Colon (tissue), 2 donors: ENCODE measurements around the gene POLD3.

Experiments
- FAIRE-seq: peaks from 2 replicates; lab custom pipeline; 2012; peaks lifted over from hg19 to GRCh38; lab: Jason Lieb, UNC
- donor health status: control.
- donor health status: control.

The POLD3 gene

DNA sequence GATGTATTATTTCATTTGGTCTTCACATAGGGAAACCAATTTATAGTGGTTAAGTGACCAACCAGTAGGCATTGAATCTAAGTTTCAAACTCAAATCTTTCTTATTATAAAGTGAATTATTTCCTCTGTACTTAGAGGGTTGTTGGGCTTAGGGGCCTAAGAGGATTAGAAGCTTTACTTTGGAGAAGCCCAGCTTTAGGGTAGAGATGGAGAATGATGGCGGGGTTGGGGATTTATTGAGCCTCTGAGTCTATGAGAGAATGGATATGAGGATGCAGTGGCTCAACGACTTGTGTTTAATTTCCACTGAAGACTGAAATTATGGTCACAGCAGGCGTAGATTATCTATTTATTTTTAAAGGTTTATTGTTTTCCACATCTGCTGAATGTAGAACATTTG, 83.4 kb downstream of the POLD3 start:
- no peak for FAIRE-seq

DNA sequence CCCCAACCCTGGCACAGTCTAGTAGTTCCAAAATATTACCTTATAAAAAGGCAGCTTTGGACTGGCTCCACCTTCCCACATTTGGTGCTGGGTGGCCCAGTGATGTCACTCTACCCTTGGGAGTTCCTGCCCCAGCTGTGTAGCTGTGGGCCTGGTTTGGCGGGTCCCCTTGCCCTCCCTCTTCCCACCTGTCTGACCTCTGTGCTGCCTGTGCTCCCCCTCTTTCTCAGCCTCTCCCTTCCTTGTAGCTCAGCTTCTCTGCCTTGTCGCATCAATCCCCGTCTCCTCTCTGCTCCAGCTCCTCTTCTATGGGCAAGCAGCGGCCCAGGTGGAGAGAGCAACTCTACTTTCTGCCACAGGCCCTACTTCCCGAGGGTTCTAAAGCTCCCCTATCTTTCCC, 84.2 kb downstream of the POLD3 start:
- FAIRE-seq: no peak

DNA sequence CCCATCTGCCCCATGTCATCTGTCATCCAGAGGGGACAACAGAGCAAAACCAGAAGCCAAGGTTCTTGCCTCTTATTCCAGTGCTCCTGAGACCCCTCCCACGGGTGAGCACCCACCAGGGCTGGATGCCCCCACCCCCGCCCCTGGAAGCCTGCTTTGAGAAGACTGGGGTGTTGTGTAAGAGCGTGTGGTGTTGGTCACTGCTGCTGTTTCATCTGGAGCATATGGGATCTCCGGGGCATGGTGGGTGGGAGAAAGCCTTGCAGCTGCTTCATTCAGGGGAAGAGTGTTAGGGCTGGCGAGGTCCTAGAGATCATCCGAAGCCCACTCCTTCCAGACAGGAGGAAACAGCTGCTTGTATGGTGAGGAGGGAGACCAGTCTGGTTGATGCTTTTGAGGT, 84.7 kb downstream of the POLD3 start:
- no peak for FAIRE-seq

DNA sequence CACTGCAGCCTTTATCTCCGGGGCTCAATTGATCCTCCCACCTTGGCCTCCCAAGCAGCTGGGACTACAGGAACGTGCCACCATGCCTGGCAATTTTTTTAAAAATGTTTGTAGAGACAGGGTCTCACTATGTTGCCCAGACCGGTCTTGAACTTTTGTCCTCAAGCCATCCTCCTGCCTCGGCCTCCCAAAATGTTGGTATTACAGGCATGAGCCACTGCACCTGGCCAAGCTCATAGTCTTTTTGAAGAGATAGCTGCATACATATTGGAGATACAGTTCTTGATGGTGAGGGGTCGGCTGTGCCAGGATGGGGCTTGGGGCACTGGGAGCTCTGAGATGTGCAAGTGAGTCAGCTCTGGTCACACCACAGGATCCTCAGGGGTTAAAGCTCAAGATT, 85.7 kb downstream of the POLD3 start:
- no peak for FAIRE-seq

GRCh38 chr11:74678591-74679512, 86.5 kb downstream of the POLD3 start:
- FAIRE-seq: no peak

DNA sequence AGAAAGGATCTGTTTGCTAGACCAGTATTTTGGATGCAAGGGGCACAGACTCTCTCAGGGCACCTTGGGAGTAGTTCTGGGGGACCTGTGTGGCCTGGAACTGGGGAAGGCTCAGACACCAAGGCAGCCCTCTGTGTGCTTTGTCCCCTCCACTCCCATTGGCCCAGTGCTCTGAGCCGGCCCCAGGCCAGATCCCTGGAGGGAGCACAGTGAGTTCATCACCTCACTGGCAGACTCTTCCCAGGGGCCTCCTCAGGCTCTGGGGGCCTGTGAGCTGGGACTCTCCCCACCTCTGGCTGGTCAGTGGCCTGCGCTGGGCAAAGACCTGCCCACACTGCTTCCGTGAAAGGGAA, 87.1 kb downstream of the POLD3 start:
- FAIRE-seq: no peak

DNA sequence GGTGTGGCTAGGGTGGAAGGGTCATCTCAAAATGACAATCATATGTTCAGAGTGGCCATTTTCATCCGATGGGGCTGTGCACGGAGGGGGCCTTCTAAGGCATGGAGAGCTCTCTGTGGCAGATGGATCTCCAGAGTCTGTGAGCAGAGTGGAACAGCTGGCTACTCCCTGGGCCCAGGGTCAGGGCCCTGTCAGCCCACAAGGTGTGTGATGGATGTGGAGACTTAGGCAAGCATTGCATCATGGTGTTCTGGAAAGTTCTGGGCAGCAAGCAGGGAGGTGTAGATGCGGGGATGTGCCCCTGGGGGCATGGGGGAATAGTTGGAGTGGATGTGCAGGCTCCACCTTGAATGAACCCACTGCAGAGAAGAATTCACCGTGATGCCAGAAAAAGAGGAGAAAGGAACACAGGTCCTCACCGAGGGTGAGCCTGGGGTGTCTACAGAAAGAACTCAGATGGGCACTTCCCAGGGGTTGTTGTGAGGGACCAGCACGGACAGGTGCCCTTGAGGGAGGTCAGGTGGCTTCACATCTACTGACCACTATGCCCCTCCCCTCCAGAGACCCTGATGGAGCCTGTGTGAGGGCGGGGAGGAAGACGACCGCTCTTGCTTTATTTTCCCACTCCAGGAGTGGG, 87.8 kb downstream of the POLD3 start:
- no peak for FAIRE-seq

- FAIRE-seq: no peak
Measured at GRCh38 chr11:74680703-74681531, 88.5 kb downstream of the POLD3 start.

- no peak for FAIRE-seq
Measured at GRCh38 chr11:74681686-74682651, 89.6 kb downstream of the POLD3 start.

DNA sequence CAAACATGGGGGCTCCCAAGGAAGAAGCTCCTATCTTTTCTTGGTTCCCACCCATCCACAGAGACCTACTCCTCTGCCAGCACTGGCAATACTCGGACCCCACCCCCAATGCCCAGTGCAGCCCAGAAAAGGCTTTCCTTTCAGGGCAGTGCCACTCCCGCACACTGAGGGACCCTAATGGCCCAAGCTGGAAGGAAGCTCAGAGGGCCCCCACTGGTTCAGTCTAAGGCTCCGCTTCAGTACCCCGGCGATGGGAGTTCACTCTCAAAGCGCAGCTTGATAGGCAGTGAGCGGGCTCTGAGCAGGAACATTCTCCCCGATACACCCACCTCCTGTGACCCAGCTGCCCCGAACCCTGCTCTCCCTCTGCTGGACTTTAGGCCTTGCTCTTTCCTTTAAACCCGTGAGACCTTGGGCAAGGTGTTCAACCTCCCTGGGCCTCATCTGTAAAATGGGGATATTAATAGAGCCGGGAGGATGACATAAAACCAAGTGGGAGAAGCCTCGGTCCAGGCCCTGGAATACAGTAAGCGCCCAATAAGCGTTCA, 90.4 kb downstream of the POLD3 start:
- no peak for FAIRE-seq

DNA sequence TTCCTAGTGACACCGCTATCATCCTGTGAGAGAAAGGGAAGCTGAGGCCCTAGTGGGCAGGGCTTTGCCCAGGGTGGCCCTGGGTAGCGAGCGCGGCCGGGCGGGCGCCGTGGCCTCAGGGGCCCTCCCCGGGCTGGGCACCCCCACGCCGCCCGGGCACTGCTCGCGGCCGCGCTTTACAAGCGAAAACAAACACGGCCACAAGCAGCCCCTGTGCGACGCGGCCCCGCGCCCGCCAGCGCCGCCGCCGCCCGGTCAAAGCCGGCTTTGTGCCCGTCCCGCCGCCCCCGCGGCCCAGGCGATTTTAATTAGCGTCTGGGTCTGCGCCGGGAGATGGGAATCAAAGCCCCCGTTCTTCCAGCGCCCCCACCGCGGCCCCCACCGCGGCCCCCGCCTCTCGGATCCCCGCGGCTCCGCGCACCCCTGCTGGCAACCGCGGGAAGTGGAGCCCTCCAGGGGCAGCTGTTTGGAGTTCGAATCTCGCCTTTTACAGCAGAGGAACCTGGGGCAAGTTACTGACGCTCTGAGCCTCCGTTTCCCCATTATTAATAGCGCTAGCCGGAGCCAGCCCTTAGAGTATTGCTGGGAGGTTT, 91.0 kb downstream of the POLD3 start:
- no peak for FAIRE-seq

- FAIRE-seq: no peak
Measured at GRCh38 chr11:74683941-74684481, 91.6 kb downstream of the POLD3 start.

DNA sequence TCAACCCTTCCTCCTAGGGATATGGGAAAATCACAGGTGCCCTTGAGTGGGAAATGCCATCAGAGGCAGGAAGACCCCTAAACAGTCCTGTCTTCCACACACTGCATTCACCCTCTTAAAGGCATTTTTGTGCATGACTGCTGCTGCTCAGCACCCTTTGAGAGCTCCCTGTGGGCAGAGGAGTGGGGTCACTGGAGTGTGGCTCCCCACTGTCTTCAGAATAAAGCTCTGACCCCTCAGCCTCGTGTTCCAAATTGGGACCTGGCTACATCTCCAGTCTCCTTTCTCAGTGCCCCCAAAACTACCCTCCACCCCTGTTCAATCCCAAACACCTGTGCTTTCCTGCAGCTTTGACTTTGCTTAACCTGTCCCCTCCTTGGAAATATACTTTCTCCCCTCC, 92.3 kb downstream of the POLD3 start:
- no peak for FAIRE-seq

- FAIRE-seq: no peak
Measured at GRCh38 chr11:74685338-74685737, 93.0 kb downstream of the POLD3 start.

- FAIRE-seq: no peak
Measured at GRCh38 chr11:74685905-74686304, 93.5 kb downstream of the POLD3 start.

DNA sequence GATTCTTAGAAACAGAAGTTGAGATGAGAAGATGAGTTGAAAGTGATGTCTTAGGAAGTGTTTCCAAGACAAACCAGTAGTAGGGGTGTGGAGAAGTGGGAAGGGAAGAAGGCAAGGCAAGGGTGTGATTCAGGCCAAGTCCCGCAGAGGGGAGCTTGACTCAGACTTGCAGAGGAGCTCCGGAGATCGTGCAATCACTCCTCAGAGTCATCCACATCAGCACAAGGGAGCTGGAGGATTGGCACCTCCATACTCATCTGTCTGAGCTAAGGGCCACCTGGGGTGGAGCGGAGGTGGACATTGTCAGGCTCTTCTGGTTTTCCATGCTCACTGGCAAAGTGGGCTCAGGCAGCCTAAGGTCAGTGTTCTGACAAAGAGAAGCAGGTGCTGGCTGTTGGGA, 94.4 kb downstream of the POLD3 start:
- no peak for FAIRE-seq

- no peak for FAIRE-seq
Measured at GRCh38 chr11:74687237-74688023, 95.0 kb downstream of the POLD3 start.

DNA sequence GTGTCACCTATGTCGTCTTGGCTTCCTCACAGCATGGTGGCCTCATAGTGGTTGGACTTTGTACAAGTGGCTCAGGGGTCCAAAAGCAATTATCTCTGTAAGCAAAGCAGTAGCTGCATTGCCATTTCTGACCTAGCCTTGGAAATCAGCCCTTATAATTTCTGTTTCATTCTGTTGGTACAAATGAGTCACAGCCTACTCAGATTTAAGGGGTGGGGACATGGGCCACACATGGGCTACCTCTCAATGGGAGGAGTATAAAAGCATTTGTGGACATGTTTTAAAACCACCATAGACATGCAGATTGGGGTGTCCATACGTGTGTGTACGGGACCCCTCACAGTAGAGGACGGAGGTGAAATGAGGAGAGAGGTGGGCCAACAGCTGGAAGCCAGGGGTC, 97.3 kb downstream of the POLD3 start:
- FAIRE-seq: no peak

DNA sequence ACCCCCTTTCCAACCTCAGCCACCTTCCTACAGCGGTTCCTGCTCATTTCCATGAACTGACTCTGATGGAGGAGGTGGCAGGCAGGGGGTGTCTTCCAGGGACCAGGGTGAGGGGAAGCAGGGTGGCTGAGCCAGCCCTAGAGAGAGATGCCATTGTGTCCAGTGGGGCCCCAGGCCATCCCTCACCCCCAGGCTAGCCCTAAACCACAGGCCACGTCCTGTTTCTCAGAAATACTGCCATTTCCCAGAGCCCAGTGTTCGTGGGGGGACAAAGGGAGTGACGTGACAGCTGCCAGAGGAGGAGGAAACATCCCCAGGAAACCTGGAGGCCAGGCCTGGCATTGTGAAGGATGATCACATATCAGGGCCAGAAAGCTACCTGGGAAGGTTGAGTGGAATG, 99.4 kb downstream of the POLD3 start:
- FAIRE-seq: no peak
